Measurements from ENCODE around the gene PRKAR1B.

- TF ChIP-seq, protein P1, sequence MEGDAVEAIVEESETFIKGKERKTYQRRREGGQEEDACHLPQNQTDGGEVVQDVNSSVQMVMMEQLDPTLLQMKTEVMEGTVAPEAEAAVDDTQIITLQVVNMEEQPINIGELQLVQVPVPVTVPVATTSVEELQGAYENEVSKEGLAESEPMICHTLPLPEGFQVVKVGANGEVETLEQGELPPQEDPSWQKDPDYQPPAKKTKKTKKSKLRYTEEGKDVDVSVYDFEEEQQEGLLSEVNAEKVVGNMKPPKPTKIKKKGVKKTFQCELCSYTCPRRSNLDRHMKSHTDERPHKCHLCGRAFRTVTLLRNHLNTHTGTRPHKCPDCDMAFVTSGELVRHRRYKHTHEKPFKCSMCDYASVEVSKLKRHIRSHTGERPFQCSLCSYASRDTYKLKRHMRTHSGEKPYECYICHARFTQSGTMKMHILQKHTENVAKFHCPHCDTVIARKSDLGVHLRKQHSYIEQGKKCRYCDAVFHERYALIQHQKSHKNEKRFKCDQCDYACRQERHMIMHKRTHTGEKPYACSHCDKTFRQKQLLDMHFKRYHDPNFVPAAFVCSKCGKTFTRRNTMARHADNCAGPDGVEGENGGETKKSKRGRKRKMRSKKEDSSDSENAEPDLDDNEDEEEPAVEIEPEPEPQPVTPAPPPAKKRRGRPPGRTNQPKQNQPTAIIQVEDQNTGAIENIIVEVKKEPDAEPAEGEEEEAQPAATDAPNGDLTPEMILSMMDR (IDR thresholded peaks at IDR 0.05 in 2 of 3, conservative IDR thresholded peaks at IDR 0.05 in 1 of 3; ENCODE audit: control insufficient read depth in 2 of 3, extremely low read depth in 1 of 3, insufficient read depth in 1 of 3, low read depth in 3 of 3, low read length in 3 of 3), result no peak
- TF ChIP-seq ZNF24 (IDR thresholded peaks at IDR 0.05) (no peak), RCOR1 (conservative IDR thresholded peaks at IDR 0.05; ENCODE audit: low read depth, low read length) (no peak), SP1 (IDR thresholded peaks at IDR 0.05; ENCODE audit: low read depth, low read length) (no peak), ZNF384 (IDR thresholded peaks at IDR 0.05; ENCODE audit: borderline replicate concordance, low read depth, low read length) (no peak), SREBF1 (IDR thresholded peaks at IDR 0.05; ENCODE audit: low read length) (no peak), EP300 (IDR thresholded peaks at IDR 0.05; ENCODE audit: borderline replicate concordance in 1 of 2, control insufficient read depth in 1 of 2, low read depth in 2 of 2, low read length in 2 of 2) (no peak), ATF2 (IDR thresholded peaks at IDR 0.05; ENCODE audit: low read length) (no peak), CHD1 (IDR thresholded peaks at IDR 0.05; ENCODE audit: low read depth, low read length) (no peak), POLR2A (IDR thresholded peaks at IDR 0.05; ENCODE audit: low read depth, low read length) (no peak)
- TF ChIP-seq, protein P2, sequence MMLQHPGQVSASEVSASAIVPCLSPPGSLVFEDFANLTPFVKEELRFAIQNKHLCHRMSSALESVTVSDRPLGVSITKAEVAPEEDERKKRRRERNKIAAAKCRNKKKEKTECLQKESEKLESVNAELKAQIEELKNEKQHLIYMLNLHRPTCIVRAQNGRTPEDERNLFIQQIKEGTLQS (IDR thresholded peaks at IDR 0.05; ENCODE audit: borderline replicate concordance, extremely low read depth, low read depth, low read length), result no peak
- TF ChIP-seq, protein P3, sequence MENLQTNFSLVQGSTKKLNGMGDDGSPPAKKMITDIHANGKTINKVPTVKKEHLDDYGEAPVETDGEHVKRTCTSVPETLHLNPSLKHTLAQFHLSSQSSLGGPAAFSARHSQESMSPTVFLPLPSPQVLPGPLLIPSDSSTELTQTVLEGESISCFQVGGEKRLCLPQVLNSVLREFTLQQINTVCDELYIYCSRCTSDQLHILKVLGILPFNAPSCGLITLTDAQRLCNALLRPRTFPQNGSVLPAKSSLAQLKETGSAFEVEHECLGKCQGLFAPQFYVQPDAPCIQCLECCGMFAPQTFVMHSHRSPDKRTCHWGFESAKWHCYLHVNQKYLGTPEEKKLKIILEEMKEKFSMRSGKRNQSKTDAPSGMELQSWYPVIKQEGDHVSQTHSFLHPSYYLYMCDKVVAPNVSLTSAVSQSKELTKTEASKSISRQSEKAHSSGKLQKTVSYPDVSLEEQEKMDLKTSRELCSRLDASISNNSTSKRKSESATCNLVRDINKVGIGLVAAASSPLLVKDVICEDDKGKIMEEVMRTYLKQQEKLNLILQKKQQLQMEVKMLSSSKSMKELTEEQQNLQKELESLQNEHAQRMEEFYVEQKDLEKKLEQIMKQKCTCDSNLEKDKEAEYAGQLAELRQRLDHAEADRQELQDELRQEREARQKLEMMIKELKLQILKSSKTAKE (IDR thresholded peaks at IDR 0.05; ENCODE audit: low read depth, poor library complexity, severe bottlenecking), result no peak
These were observed 164.8 kb downstream of the PRKAR1B start for GRCh38 chr7:562374-562675.

Data from GM12878 (cell line).